HEK293 (cell line): ENCODE data around the gene LBX2.

Experiments
- CTCF ChIA-PET: fragments of 350-600 bp; formaldehyde crosslinking; extraction: SDS; loops from one replicate; lab custom pipeline; 2021; ENCODE audit warnings: antibody characterized with exemption; lab: Yijun Ruan, JAX
- POLR2A ChIA-PET: fragments of 300-600 bp; formaldehyde crosslinking; extraction: SDS; loops from one replicate; lab custom pipeline; 2020; ENCODE audit warnings: antibody characterized with exemption, inconsistent platforms; lab: Yijun Ruan, JAX
- H3K27ac ChIP-seq: fragments of 200-500 bp; sonication (Bioruptor generic); 2 replicates; pipeline ENCODE4 v1.5.1; 2014; ENCODE audit warnings: low read depth, low read length, control low read depth, inconsistent platforms; ENCODE audit errors: extremely low read depth
- H3K36me3 ChIP-seq, 2 experiments: fragments of 200-500 bp in 1 of 2; sonication (Bioruptor generic) in 1 of 2; 1 replicate in 1 of 2; 2 replicates in 1 of 2; pipeline ENCODE4 v1.5.1; 2014 to 2017; ENCODE audit warnings: inconsistent platforms in 2 of 2, low read length in 2 of 2; ENCODE audit not compliant: control insufficient read depth in 2 of 2, insufficient read depth in 1 of 2
- H3K4me1 ChIP-seq: fragments of 200-500 bp; sonication (Bioruptor generic); 2 replicates; pipeline ENCODE4 v1.5.1; 2014; ENCODE audit warnings: mild to moderate bottlenecking, low read length, inconsistent platforms; ENCODE audit not compliant: control insufficient read depth, insufficient read depth
- H3K4me3 ChIP-seq: 2 replicates; pipeline ENCODE4 v1.5.1; 2011; ENCODE audit warnings: low read depth, mild to moderate bottlenecking, control low read depth, low read length, moderate library complexity
- H3K9me3 ChIP-seq: fragments of 200-500 bp; sonication (Bioruptor generic); 2 replicates; pipeline ENCODE4 v1.5.1; 2014; ENCODE audit warnings: low read depth, low read length, inconsistent platforms; ENCODE audit not compliant: control insufficient read depth, insufficient read depth
- BCL11A ChIP-seq: fragments of 450-650 bp; formaldehyde crosslinking; IDR thresholded peaks from 2 replicates; pipeline ENCODE4 v1.5.1; 2016; ENCODE audit warnings: low read depth, missing biosample characterization, missing genetic modification characterization
- GLIS2 ChIP-seq: fragments of 450-650 bp; formaldehyde crosslinking; IDR thresholded peaks from 2 replicates; pipeline ENCODE4 v1.5.1; 2016; ENCODE audit warnings: missing biosample characterization, missing genetic modification characterization
- KLF8 ChIP-seq: fragments of 450-650 bp; formaldehyde crosslinking; IDR thresholded peaks from 2 replicates; pipeline ENCODE4 v1.5.1; 2016; ENCODE audit warnings: missing biosample characterization, missing genetic modification characterization
- TRIM28 ChIP-seq: IDR thresholded peaks from 2 replicates; pipeline ENCODE4 v1.6.1; 2011; ENCODE audit warnings: low read length, control low read depth, borderline replicate concordance
- TSHZ1 ChIP-seq: fragments of 450-650 bp; formaldehyde crosslinking; IDR thresholded peaks from 2 replicates; pipeline ENCODE4 v1.5.1; 2016; ENCODE audit warnings: missing biosample characterization, missing genetic modification characterization, borderline replicate concordance
- ZBTB1 ChIP-seq: fragments of 450-650 bp; formaldehyde crosslinking; IDR thresholded peaks from 2 replicates; pipeline ENCODE4 v1.5.1; 2016; ENCODE audit warnings: missing biosample characterization, missing genetic modification characterization
- ZNF121 ChIP-seq: fragments of 450-650 bp; formaldehyde crosslinking; IDR thresholded peaks from 2 replicates; pipeline ENCODE4 v1.5.1; 2016; ENCODE audit warnings: missing biosample characterization, missing genetic modification characterization
- ZNF202 ChIP-seq: fragments of 450-650 bp; formaldehyde crosslinking; IDR thresholded peaks from 2 replicates; pipeline ENCODE4 v1.5.1; 2016; ENCODE audit warnings: missing biosample characterization, missing genetic modification characterization, borderline replicate concordance
- ZNF426 ChIP-seq: fragments of 450-650 bp; formaldehyde crosslinking; IDR thresholded peaks from 2 replicates; pipeline ENCODE4 v1.5.1; 2017; ENCODE audit warnings: missing biosample characterization, missing genetic modification characterization, mild to moderate bottlenecking, inconsistent platforms, moderate library complexity
- ZNF501 ChIP-seq: fragments of 450-650 bp; formaldehyde crosslinking; IDR thresholded peaks from 2 replicates; pipeline ENCODE4 v1.5.1; 2016; ENCODE audit warnings: missing biosample characterization, missing genetic modification characterization
- ZNF585B ChIP-seq: fragments of 450-650 bp; formaldehyde crosslinking; IDR thresholded peaks from 2 replicates; pipeline ENCODE4 v1.5.1; 2016; ENCODE audit warnings: missing biosample characterization, missing genetic modification characterization
- ZNF610 ChIP-seq: fragments of 450-650 bp; formaldehyde crosslinking; IDR thresholded peaks from 2 replicates; pipeline ENCODE4 v1.5.1; 2016; ENCODE audit warnings: missing biosample characterization, missing genetic modification characterization, borderline replicate concordance
- ZNF626 ChIP-seq: fragments of 450-650 bp; sonication (Bioruptor Pico); formaldehyde crosslinking; IDR thresholded peaks from 2 replicates; pipeline ENCODE4 v1.5.1; 2018; ENCODE audit warnings: missing biosample characterization, missing genetic modification characterization, inconsistent platforms
- ZNF747 ChIP-seq: fragments of 450-650 bp; formaldehyde crosslinking; IDR thresholded peaks from 2 replicates; pipeline ENCODE4 v1.5.1; 2016; ENCODE audit warnings: missing biosample characterization, missing genetic modification characterization
- ZNF776 ChIP-seq: fragments of 450-650 bp; formaldehyde crosslinking; IDR thresholded peaks from 2 replicates; pipeline ENCODE4 v1.5.0; 2017; ENCODE audit warnings: missing biosample characterization, missing genetic modification characterization, borderline replicate concordance
- ZXDB ChIP-seq: fragments of 450-650 bp; formaldehyde crosslinking; IDR thresholded peaks from 2 replicates; pipeline ENCODE4 v1.5.1; 2016; ENCODE audit warnings: missing biosample characterization, missing genetic modification characterization
- TF ChIP-seq, protein P1 (sequence below): fragments of 450-650 bp; formaldehyde crosslinking; IDR thresholded peaks from 2 replicates; pipeline ENCODE4 v1.5.1; 2016; ENCODE audit warnings: missing biosample characterization, missing genetic modification characterization
- TF ChIP-seq, protein P2 (sequence below): fragments of 450-650 bp; formaldehyde crosslinking; IDR thresholded peaks from 2 replicates; pipeline ENCODE4 v1.5.1; 2016; ENCODE audit warnings: missing biosample characterization, missing genetic modification characterization

LBX2 gene

GRCh38 chr2:74504591-74504990 lies 5.2 kb upstream of the LBX2 start:
- ChIA-PET POLR2A (interaction anchor here (1.8 to 3.1 kb wide), 3 partner anchors 22 to 46 kb away, joined by 6 to 16 read pairs (median 12); partner anchors contain the start of genes AUP1, DQX1, HTRA2 and WBP1), CTCF (interaction anchor here (1.0 to 2.8 kb wide), 3 partner anchors 15 to 81 kb away, joined by 3 to 13 read pairs (median 6); partner anchors contain the start of genes CCDC142 and TTC31)
- H3K4me1 ChIP-seq = peaks cover 4% of the 10 kb centered on the region; the same call in 1 of the 2 replicates
- peaks cover 4 to 20% of the 10 kb centered on the region in 2 experiments; a peak in 2 of 3 replicates for H3K36me3 ChIP-seq
- no peak overlapping the region for H3K27ac ChIP-seq
- H3K9me3 ChIP-seq = no peaks in the 10 kb centered on the region
- TF ChIP-seq, protein P1, sequence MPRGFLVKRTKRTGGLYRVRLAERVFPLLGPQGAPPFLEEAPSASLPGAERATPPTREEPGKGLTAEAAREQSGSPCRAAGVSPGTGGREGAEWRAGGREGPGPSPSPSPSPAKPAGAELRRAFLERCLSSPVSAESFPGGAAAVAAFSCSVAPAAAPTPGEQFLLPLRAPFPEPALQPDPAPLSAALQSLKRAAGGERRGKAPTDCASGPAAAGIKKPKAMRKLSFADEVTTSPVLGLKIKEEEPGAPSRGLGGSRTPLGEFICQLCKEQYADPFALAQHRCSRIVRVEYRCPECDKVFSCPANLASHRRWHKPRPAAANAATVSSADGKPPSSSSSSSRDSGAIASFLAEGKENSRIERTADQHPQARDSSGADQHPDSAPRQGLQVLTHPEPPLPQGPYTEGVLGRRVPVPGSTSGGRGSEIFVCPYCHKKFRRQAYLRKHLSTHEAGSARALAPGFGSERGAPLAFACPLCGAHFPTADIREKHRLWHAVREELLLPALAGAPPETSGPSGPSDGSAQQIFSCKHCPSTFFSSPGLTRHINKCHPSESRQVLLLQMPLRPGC (tag by site-specific recombination) = no peak
- no peak for TF ChIP-seq ZNF426 (tag by site-specific recombination)
- TF ChIP-seq ZNF626 (tag by site-specific recombination) = no peak
- no peak for TF ChIP-seq ZXDB (tag by site-specific recombination)
- TF ChIP-seq GLIS2 (tag by site-specific recombination) = no peak
- no peak for TF ChIP-seq BCL11A (tag by site-specific recombination)
- TF ChIP-seq ZNF501 (tag by site-specific recombination) = no peak
- no peak for TF ChIP-seq ZNF202 (tag by site-specific recombination)
- TF ChIP-seq ZBTB1 (tag by site-specific recombination) = no peak
- TF ChIP-seq TSHZ1 (tag by site-specific recombination) = no peak
- TF ChIP-seq ZNF585B (tag by site-specific recombination) = no peak
- no peak for TF ChIP-seq KLF8
- no peak for TF ChIP-seq ZNF610 (tag by site-specific recombination)
- no peak for TF ChIP-seq TRIM28
- no peak for TF ChIP-seq ZNF776
- TF ChIP-seq ZNF121 = no peak
- no peak for TF ChIP-seq ZNF747
- TF ChIP-seq, protein P2, sequence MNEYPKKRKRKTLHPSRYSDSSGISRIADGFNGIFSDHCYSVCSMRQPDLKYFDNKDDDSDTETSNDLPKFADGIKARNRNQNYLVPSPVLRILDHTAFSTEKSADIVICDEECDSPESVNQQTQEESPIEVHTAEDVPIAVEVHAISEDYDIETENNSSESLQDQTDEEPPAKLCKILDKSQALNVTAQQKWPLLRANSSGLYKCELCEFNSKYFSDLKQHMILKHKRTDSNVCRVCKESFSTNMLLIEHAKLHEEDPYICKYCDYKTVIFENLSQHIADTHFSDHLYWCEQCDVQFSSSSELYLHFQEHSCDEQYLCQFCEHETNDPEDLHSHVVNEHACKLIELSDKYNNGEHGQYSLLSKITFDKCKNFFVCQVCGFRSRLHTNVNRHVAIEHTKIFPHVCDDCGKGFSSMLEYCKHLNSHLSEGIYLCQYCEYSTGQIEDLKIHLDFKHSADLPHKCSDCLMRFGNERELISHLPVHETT = no peak
- H3K4me3 ChIP-seq = no peak overlapping the region
